GF-D8 (cell line): Measurements from ENCODE around the gene UBC.
A peak's percentile ranks its signal among the peaks of the same experiment; 100 is the strongest.

Experiments used
- DNase-seq: peaks from one replicate; lab custom pipeline; 2025; lab: John Stamatoyannopoulos, UW

UBC gene

GRCh38 chr12:124864326-124864752 is 50.1 kb downstream of the UBC start:
- no peak for DNase-seq

GRCh38 chr12:124863416-124864325 is 50.8 kb downstream of the UBC start, which contains the start of gene SCARB1:
SCARB1 (minus strand) TSS chr12:124863864; CDS start chr12:124863720, 144 bp downstream.
- DNase-seq = peak; percentile 60

GRCh38 chr12:124862768-124863415 is 51.6 kb downstream of the UBC start:
- no peak for DNase-seq

GRCh38 chr12:124861898-124862676 is 52.4 kb downstream of the UBC start:
- DNase-seq = no peak
